ENCODE results near the gene CTTN. TPM values are rescaled to one million over a fixed set of nuclear protein-coding genes. Genes with fewer than 3 reads are reported as not detected.

Gene CTTN
- total and polyA plus RNA-seq, 4 experiments from 2014 or later: 0.41 to 1.5 (median 0.58) TPM; not detected in 1

DNA sequence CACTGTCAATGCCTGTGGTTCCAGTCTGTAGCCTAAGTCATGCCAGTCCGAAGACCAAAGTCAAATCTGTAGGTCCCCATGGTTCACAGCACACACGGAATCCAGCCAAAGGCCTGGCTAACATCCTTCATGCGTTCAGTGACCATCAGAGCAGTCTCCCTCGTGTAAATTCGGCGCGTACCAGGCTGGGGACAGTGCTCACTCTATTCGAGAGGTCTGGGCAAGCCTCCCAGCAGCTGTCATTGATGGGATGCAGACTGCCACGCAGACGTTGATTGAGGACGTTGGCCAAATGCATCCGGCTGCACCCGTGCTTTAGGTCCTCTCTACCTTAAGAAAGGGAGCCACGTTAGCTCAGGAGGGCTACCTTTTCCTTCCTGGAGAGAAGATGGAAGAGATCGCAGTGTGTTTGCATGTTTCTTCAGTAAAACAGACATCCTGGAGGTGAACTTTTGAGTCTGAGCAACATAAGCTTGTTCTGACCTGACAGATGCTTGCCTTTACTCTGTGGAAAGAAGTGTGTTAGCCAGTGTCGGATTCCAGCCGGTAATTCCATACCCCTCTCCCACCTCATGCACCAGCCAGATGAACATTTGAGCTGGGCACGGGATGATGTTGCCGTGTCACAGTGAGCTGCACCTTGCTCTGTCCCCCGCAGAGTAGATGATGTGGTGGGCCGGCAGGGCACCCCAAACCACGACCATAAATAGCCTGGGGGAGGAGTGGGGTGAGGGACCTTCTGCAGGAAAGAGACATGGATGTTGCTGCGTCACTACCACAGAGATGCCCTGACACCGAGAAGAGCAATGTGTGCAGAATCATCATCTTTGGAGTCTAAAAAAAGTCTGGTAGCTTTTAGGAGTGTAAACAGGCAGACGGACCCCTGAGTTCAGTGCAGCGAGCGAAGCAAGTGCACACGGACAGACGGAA lies 12.2 kb downstream of the CTTN start:
- no peak for DNase-seq
- H3K9me3 Mint-ChIP-seq: no peaks in the 10 kb centered on the region
- CTCF ChIA-PET (ENCODE audit: partially characterized antibody): no interaction called here
- Histone ChIP-seq H3K4me1 (ENCODE audit: insufficient read depth, low read length) (no peaks in the 10 kb centered on the region), H3K27ac (ENCODE audit: low read depth, low read length) (no peak overlapping the region), H3K27me3 (ENCODE audit: insufficient read depth, low read length) (no peaks in the 10 kb centered on the region), H3K9me3 (ENCODE audit: control insufficient read depth in 1 of 2, low read length in 2 of 2) (no peaks in the 10 kb centered on the region), H3K36me3 (ENCODE audit: insufficient read depth, low read length) (no peaks in the 10 kb centered on the region), H3K4me3 (ENCODE audit: low read length in 2 of 2) (no peak overlapping the region)
- no peak overlapping the region for H3K27ac Mint-ChIP-seq
- POLR2A ChIA-PET (ENCODE audit: partially characterized antibody): no interaction called here
- H3K27me3 Mint-ChIP-seq: no peaks in the 10 kb centered on the region
- H3K4me1 Mint-ChIP-seq: no peaks in the 10 kb centered on the region
- no peaks in the 10 kb centered on the region for H3K36me3 Mint-ChIP-seq
- intact Hi-C loops (cut with micrococcal nuclease): no loop called here
- H3K4me3 Mint-ChIP-seq: no peak overlapping the region

DNA sequence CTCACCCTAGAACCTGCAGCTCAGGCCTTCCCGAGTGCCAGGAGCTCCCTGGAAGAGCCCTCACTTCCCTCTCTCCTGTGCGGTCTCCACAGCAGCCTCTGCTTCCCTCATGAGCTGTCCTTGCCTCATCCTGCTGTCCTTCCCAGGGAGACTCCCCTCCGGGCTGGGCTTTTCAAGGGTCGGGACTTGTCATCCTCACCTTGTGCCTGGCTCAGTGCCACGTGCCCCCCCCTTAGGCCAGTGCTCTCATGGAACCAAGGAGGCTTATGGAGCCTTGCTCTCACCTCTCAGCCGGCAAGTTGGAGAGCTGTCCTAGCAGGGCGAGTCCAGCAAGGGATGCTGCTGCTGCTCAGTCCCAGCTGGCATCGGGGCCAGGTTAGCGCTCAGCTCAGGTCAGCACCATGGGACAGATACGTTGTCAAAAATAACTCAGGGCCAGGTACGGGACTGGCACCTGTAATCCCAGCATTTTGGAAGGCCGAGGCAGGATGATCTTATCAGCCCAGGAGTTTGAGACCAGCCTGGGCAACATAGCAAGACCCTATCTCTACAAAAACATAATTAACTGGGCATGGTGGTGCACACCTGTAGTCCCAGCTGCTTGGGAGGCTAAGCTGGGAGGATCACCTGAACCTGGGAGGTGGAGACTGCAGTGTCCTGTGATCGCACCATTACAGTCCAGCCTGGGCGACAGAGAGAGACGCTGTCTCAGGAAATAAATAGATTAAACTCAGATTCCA lies 13.6 kb downstream of the CTTN start:
- CTCF ChIA-PET (ENCODE audit: partially characterized antibody): no interaction called here

DNA sequence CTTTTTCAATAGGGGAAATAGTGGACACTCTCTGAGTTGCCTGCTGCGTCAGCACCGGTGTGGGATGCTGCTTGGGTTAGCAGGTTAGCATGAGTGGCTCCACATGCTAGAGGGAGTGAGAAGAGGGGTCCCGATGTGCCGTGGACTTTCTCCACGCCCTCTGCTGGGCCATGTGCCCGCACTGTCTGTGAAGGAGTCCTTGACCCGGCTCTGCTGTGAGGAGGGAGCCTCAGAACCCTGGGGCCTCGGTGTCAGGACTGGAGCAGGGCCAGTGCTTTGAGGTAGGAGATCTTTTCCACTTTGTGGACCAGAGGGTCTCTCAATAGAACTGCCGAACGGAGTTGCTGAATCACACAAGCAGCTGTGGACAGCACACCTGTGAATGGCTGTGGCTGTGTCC lies 14.8 kb downstream of the CTTN start:
- Mint-ChIP-seq H3K4me1 (no peaks in the 10 kb centered on the region), H3K27ac (no peak overlapping the region), H3K27me3 (no peaks in the 10 kb centered on the region), H3K9me3 (no peaks in the 10 kb centered on the region), H3K36me3 (no peaks in the 10 kb centered on the region), H3K4me3 (no peak overlapping the region)
- H3K27me3 ChIP-seq (ENCODE audit: insufficient read depth, low read length): no peaks in the 10 kb centered on the region
- no peak overlapping the region for H3K4me3 ChIP-seq (ENCODE audit: low read length in 2 of 2)
- ChIA-PET POLR2A (ENCODE audit: partially characterized antibody) (no interaction called here), CTCF (ENCODE audit: partially characterized antibody) (no interaction called here)
- no peaks in the 10 kb centered on the region for H3K4me1 ChIP-seq (ENCODE audit: insufficient read depth, low read length)
- no peak for DNase-seq
- no peaks in the 10 kb centered on the region for H3K9me3 ChIP-seq (ENCODE audit: control insufficient read depth in 1 of 2, low read length in 2 of 2)
- no peak overlapping the region for H3K27ac ChIP-seq (ENCODE audit: low read depth, low read length)
- H3K36me3 ChIP-seq (ENCODE audit: insufficient read depth, low read length): no peaks in the 10 kb centered on the region
- intact Hi-C loops (cut with micrococcal nuclease): no loop called here

More for the DNA sequence above, 13.6 kb downstream of the CTTN start:
- no peaks in the 10 kb centered on the region for H3K9me3 Mint-ChIP-seq
- H3K27me3 Mint-ChIP-seq: no peaks in the 10 kb centered on the region
- no peaks in the 10 kb centered on the region for H3K4me1 ChIP-seq (ENCODE audit: insufficient read depth, low read length)
- H3K27ac Mint-ChIP-seq: no peak overlapping the region
- no peak overlapping the region for H3K4me3 Mint-ChIP-seq
- DNase-seq: no peak
- no peaks in the 10 kb centered on the region for H3K36me3 ChIP-seq (ENCODE audit: insufficient read depth, low read length)
- no peaks in the 10 kb centered on the region for H3K27me3 ChIP-seq (ENCODE audit: insufficient read depth, low read length)
- no peak overlapping the region for H3K27ac ChIP-seq (ENCODE audit: low read depth, low read length)
- no peaks in the 10 kb centered on the region for H3K9me3 ChIP-seq (ENCODE audit: control insufficient read depth in 1 of 2, low read length in 2 of 2)
- intact Hi-C loops (cut with micrococcal nuclease): no loop called here
- no peaks in the 10 kb centered on the region for H3K4me1 Mint-ChIP-seq
- no peak overlapping the region for H3K4me3 ChIP-seq (ENCODE audit: low read length in 2 of 2)
- H3K36me3 Mint-ChIP-seq: no peaks in the 10 kb centered on the region
- POLR2A ChIA-PET (ENCODE audit: partially characterized antibody): no interaction called here

DNA sequence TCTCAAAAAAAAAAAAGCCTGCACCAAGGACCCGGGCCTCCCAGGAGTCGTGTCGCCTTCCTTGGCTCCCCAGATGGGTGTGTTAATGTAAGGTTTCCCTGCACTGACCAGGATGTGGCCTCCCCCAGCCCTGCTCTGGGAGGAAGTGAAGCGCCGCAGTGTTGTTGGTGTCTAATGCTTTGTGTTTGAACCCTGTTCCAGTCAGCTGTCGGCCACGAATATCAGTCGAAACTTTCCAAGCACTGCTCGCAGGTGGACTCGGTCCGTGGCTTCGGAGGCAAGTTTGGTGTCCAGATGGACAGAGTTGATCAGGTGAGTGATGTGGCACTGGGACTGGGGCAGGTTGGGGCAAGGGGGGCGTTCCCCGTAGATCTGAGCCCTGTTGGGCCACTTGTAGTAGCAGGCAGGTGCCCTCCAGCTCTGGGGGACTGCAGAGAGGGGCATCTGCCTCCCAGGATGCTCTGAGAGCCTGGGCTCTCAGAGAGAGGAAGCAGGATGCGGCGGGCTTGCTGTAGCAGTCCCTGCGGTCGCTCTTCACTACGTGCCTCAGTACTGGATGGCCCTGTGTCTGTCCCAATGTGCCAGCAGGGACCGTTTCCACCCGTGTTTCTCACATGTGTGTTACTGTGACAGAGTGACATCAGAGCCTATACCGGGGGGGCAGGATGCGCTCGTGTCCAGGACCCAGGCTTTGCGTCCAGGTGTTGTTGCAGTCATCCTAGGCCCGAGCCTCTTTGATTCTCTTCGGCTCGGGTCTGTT lies 16.2 kb downstream of the CTTN start:
- intact Hi-C loops (cut with micrococcal nuclease): no loop called here
- ChIA-PET POLR2A (ENCODE audit: partially characterized antibody) (no interaction called here), CTCF (ENCODE audit: partially characterized antibody) (no interaction called here)
- H3K4me1 ChIP-seq (ENCODE audit: insufficient read depth, low read length): no peaks in the 10 kb centered on the region
- no peaks in the 10 kb centered on the region for H3K36me3 ChIP-seq (ENCODE audit: insufficient read depth, low read length)
- no peak overlapping the region for H3K4me3 ChIP-seq (ENCODE audit: low read length in 2 of 2)
- DNase-seq: no peak
- H3K36me3 Mint-ChIP-seq: no peaks in the 10 kb centered on the region
- H3K4me1 Mint-ChIP-seq: no peaks in the 10 kb centered on the region
- no peaks in the 10 kb centered on the region for H3K9me3 ChIP-seq (ENCODE audit: control insufficient read depth in 1 of 2, low read length in 2 of 2)
- no peak overlapping the region for H3K27ac Mint-ChIP-seq
- no peaks in the 10 kb centered on the region for H3K27me3 Mint-ChIP-seq
- H3K4me3 Mint-ChIP-seq: no peak overlapping the region
- H3K9me3 Mint-ChIP-seq: no peaks in the 10 kb centered on the region
- H3K27ac ChIP-seq (ENCODE audit: low read depth, low read length): no peak overlapping the region
- H3K27me3 ChIP-seq (ENCODE audit: insufficient read depth, low read length): no peaks in the 10 kb centered on the region

DNA sequence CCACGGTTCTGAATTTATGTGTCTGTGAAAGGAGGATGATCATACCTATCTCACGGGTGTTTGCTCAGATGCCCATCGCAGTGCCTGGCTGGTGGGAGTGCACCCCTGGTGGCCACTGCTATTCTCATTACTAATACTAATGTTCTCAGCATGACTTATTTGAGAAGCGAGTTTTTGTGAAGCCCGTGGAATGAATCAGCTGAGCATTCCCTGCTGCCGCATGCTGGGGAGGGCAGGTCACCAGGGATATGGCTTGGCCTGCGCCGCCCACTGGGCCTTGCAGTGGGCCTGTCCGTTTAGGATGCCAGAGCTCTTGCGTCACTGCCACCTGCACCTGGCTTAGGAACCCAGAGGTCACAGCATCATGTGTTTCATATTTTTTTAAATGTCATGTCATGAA lies 16.9 kb downstream of the CTTN start:
- Mint-ChIP-seq H3K4me1 (no peaks in the 10 kb centered on the region), H3K36me3 (no peaks in the 10 kb centered on the region), H3K27me3 (no peaks in the 10 kb centered on the region), H3K9me3 (no peaks in the 10 kb centered on the region), H3K27ac (no peak overlapping the region), H3K4me3 (no peak overlapping the region)
- Histone ChIP-seq H3K9me3 (ENCODE audit: control insufficient read depth in 1 of 2, low read length in 2 of 2) (no peaks in the 10 kb centered on the region), H3K4me1 (ENCODE audit: insufficient read depth, low read length) (no peaks in the 10 kb centered on the region), H3K27ac (ENCODE audit: low read depth, low read length) (no peak overlapping the region), H3K4me3 (ENCODE audit: low read length in 2 of 2) (no peak overlapping the region), H3K27me3 (ENCODE audit: insufficient read depth, low read length) (no peaks in the 10 kb centered on the region), H3K36me3 (ENCODE audit: insufficient read depth, low read length) (no peaks in the 10 kb centered on the region)
- CTCF ChIA-PET (ENCODE audit: partially characterized antibody): no interaction called here
- no peak for DNase-seq
- POLR2A ChIA-PET (ENCODE audit: partially characterized antibody): no interaction called here
- intact Hi-C loops (cut with micrococcal nuclease): no loop called here

DNA sequence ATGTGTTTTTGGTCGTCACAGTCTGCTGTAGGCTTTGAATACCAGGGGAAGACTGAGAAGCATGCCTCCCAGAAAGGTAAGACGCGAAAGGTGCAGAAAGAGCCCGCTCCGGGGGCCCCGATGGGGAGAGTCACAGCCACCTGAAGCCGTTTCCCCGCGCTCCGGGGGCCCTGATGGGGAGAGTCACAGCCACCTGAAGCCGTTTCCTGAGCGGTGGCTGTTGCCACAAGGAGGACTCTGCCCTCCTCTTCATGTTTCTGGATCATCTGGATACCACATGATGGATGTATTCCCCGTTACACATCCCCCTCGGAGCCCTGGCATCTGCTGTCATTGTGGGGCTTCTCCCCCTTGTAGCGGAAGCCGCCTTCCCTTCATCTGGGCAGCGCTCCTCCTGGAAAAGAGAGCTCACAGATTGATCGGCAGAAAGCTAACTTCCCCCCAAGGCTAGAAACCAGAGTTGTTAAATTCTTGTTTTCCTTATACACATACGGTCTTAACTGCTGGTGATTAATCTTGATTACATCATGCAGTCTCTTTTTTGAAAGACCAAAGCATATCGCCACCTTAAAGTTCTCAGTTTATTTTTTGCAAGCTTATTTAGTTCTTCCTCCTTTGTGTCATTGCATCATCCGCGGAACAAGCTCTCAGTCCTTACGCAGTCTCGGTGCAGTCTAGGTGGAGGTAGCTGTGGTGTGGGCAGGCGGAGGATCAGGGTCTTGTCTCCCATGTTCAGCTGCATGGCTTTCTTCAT lies 17.5 kb downstream of the CTTN start:
- Mint-ChIP-seq H3K4me1 (no peaks in the 10 kb centered on the region), H3K9me3 (no peaks in the 10 kb centered on the region), H3K4me3 (no peak overlapping the region), H3K36me3 (no peaks in the 10 kb centered on the region), H3K27ac (no peak overlapping the region), H3K27me3 (no peaks in the 10 kb centered on the region)
- DNase-seq: no peak
- POLR2A ChIA-PET (ENCODE audit: partially characterized antibody): no interaction called here
- no peaks in the 10 kb centered on the region for H3K27me3 ChIP-seq (ENCODE audit: insufficient read depth, low read length)
- no peaks in the 10 kb centered on the region for H3K4me1 ChIP-seq (ENCODE audit: insufficient read depth, low read length)
- CTCF ChIA-PET (ENCODE audit: partially characterized antibody): no interaction called here
- intact Hi-C loops (cut with micrococcal nuclease): no loop called here
- no peaks in the 10 kb centered on the region for H3K9me3 ChIP-seq (ENCODE audit: control insufficient read depth in 1 of 2, low read length in 2 of 2)
- H3K4me3 ChIP-seq (ENCODE audit: low read length in 2 of 2): no peak overlapping the region
- no peak overlapping the region for H3K27ac ChIP-seq (ENCODE audit: low read depth, low read length)
- no peaks in the 10 kb centered on the region for H3K36me3 ChIP-seq (ENCODE audit: insufficient read depth, low read length)

DNA sequence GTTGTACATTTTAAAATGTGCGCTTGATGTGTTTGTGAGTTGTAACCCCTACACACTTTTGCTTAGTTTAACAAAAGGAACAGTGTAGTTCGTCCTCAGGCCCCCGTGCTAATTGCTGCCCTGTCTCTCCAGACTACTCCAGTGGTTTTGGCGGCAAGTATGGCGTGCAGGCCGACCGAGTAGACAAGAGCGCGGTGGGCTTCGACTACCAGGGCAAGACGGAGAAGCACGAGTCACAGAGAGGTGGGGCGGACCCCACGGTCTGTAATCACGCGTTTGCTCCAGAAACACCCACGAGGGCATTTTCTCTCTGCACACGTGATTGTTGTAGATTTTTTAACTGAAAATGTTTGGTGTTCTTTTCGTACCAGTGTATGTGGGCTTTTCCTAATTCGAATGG lies 18.6 kb downstream of the CTTN start:
- no peak overlapping the region for H3K27ac ChIP-seq (ENCODE audit: low read depth, low read length)
- H3K9me3 ChIP-seq (ENCODE audit: control insufficient read depth in 1 of 2, low read length in 2 of 2): no peaks in the 10 kb centered on the region
- H3K27me3 ChIP-seq (ENCODE audit: insufficient read depth, low read length): no peaks in the 10 kb centered on the region
- H3K36me3 ChIP-seq (ENCODE audit: insufficient read depth, low read length): no peaks in the 10 kb centered on the region
- Mint-ChIP-seq H3K27me3 (no peaks in the 10 kb centered on the region), H3K9me3 (no peaks in the 10 kb centered on the region), H3K4me1 (no peaks in the 10 kb centered on the region), H3K27ac (no peak overlapping the region), H3K36me3 (no peaks in the 10 kb centered on the region), H3K4me3 (no peak overlapping the region)
- ChIA-PET CTCF (ENCODE audit: partially characterized antibody) (no interaction called here), POLR2A (ENCODE audit: partially characterized antibody) (no interaction called here)
- DNase-seq: no peak
- H3K4me1 ChIP-seq (ENCODE audit: insufficient read depth, low read length): no peaks in the 10 kb centered on the region
- intact Hi-C loops (cut with micrococcal nuclease): no loop called here
- no peak overlapping the region for H3K4me3 ChIP-seq (ENCODE audit: low read length in 2 of 2)
